Measurements from ENCODE around the gene MYO18A. TPM values are rescaled to one million over a fixed set of nuclear protein-coding genes. Genes with fewer than 3 reads are reported as not detected.
"Not testable (repeated sequence)": the region's sequence is repeated elsewhere in the genome, so short reads cannot be mapped to it uniquely, and the experiment has no call there.

Gene MYO18A
- total RNA-seq, 1 donor = 59.6 TPM

DNA sequence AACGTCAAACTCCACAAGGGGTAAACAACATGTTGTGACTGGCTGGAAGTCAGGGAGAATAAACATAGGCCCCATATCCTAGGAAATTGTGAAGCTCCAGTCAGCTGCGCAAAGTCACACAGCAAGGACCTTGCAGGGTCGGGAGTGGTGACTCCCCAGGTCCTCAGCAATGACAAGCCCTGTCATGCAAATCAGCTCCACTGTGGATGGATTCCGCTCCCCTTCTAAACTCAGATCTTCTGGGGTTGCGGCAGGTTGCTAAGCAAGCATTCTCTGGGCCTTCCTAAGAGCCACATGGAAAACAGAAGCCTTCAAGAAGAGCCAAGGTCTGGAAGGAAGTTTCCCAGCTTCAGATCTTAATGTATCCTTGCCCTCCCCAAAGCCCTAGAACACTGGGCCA lies 28.9 kb upstream of the MYO18A start:
- H3K4me3 ChIP-seq (ENCODE audit: low read depth, low read length) = no peak overlapping the region
- DNase-seq (ENCODE audit: low read depth) = no peak
- TF ChIP-seq, protein P1, sequence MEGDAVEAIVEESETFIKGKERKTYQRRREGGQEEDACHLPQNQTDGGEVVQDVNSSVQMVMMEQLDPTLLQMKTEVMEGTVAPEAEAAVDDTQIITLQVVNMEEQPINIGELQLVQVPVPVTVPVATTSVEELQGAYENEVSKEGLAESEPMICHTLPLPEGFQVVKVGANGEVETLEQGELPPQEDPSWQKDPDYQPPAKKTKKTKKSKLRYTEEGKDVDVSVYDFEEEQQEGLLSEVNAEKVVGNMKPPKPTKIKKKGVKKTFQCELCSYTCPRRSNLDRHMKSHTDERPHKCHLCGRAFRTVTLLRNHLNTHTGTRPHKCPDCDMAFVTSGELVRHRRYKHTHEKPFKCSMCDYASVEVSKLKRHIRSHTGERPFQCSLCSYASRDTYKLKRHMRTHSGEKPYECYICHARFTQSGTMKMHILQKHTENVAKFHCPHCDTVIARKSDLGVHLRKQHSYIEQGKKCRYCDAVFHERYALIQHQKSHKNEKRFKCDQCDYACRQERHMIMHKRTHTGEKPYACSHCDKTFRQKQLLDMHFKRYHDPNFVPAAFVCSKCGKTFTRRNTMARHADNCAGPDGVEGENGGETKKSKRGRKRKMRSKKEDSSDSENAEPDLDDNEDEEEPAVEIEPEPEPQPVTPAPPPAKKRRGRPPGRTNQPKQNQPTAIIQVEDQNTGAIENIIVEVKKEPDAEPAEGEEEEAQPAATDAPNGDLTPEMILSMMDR (IDR thresholded peaks at IDR 0.05; ENCODE audit: insufficient read depth, low read depth, low read length) = no peak

DNA sequence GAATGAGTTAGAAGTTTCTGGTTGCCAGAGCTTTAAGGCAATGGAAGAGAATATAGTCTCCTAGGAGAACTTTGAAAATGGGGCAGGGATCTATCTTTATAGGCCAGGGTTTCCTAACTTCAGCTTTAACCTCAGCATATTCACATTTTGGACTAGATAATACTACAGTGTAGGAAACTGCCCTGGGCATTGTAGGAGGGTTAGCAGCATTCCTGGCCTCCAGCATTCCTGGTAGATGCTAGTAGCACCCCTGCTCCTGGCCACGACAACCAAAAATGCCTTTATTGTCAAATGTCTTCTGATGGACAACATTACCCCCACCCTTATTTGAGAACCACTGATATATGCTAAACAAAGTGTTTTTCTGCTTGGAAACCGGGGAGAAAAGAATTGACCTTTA lies 27.8 kb upstream of the MYO18A start:
- no peak for DNase-seq (ENCODE audit: low read depth)
- no peak overlapping the region for H3K4me3 ChIP-seq (ENCODE audit: low read depth, low read length)
- TF ChIP-seq, protein P1 (IDR thresholded peaks at IDR 0.05; ENCODE audit: insufficient read depth, low read depth, low read length) = no peak

DNA sequence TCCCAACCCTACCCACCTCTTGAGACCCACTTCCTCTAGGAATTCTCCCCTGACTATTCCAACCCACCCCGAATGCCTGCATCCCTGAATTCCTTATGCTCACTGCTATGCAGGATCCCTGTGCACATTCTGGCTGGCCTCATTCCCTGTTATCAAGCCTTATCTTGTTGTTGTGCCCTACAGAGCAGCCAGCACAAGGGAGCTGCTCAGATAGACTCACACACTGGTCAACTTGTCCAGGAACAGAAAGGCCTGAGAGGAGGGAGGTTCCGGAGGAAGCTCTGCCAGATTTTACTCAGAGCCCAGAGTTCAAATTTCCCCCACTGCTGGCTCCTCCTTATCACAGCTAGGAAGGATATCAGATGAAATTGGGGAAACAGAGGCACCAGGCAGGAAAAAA lies 24.8 kb upstream of the MYO18A start:
- no peak for DNase-seq (ENCODE audit: low read depth)
- no peak overlapping the region for H3K4me3 ChIP-seq (ENCODE audit: low read depth, low read length)
- TF ChIP-seq, protein P1 (IDR thresholded peaks at IDR 0.05; ENCODE audit: insufficient read depth, low read depth, low read length) = no peak

DNA sequence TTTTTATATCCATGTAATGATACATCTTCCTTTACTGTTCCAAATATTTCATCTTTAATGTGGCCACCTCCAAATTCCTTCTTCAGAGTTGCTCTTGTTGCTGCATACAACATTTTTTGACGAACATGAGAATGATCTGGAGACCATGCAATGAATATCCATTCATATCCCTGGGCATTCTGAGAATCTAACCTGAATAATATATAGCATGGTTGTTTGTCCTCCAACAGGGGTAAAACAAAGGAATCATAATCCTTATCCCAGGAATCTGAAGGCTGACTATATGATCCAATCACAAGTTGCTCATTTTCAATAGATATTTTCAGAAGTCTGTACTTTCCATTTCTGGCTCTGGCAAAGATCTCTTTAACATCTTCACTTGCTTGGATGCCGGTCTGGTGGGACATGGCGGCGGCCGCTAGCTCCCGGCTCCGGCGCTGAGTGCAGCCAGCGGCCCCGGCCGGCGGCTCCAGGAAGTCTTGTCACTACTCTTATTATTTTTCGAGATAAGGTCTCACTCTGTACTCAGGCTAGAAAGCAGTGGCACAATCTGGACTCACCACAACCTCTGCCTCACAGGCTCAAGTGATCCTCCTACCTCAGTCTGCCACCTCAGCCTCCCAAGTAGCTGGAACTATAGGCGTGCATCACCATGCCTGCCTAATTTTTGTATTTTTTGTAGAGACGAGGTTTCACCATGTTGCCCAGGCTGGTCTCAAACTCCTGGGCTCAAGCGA lies 24.0 kb upstream of the MYO18A start:
- H3K4me3 ChIP-seq (ENCODE audit: low read depth, low read length); DNase-seq (ENCODE audit: low read depth): not testable (repeated sequence)

DNA sequence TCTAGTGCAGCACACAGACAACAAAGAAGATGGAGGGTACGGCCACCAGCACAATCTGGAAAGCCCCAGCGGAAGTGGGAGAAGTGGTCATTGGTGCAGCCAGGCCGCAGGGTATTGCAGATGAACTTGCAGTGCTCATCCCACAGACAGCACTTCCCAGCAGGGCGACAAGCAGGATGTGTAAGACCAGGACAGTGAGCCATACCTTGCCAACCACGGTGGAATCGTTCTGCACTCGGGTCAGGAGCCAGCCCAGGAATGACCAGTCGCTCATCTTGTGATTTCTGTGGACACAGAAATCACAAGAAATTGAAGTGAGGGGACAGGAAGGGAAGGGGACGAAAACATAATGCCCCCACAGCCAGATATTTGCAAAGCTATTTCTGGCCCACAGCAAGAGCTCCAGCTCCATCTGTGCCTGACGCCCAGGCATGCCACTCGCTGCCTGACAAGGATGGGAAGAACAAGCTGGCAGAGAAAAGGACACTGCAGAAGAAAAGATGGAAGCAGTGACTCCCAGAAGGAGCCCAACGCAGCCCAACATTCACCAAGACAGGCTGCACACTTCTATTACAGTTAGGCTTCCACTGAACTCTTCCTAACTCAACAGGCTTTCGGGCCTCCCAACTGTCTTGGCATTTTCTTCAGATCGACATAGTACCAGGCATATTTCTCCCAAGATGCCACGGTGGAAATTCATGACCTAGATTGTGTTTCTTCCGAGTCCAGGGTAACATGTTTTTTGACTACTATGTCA lies 17.5 kb upstream of the MYO18A start:
- no peak for DNase-seq (ENCODE audit: low read depth)
- TF ChIP-seq, protein P1 (IDR thresholded peaks at IDR 0.05; ENCODE audit: insufficient read depth, low read depth, low read length) = no peak
- no peak overlapping the region for H3K4me3 ChIP-seq (ENCODE audit: low read depth, low read length)

DNA sequence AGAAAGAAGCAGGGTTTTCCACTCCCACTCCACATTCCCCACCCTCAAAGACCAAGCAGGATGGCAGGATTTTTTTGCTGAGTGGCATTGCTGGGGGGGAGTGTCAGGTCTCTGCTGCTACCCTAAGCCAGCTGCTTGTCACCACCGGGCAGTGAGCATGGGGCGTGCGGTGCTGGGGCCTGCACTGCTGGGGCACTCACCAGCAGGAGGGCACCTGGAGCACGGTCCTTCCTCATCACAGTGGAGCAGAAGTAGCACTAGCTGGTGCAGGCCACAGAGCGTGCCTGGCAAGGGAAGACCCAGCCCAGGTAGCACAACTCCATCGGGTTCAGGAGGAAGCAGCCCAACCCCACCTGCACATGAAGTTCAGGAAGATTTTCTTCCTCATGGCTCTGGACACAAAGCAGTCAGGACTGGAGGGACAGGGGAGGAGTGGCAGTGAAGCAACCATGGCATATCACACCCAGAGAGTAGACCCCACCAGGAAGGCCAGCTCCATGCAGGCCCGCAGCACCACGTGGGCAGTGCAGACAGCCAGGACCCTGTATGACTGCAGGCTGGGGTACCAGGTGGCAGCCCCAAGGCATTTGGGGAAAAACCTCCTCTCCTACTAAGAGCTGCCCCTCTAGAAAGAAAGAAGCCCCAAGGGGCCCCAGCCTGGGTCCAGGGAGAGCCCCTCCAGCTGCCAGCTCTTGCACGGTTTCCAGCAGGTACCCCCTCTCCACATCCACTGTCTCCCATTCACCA lies 16.7 kb upstream of the MYO18A start:
- no peak for DNase-seq (ENCODE audit: low read depth)
- TF ChIP-seq, protein P1 (IDR thresholded peaks at IDR 0.05; ENCODE audit: insufficient read depth, low read depth, low read length) = no peak
- no peak overlapping the region for H3K4me3 ChIP-seq (ENCODE audit: low read depth, low read length)
